NOMO-1 treated with DMSO at 0.1 percent for 48 hours (cell line): ENCODE data around the gene OR7C2.
"Not testable (repeated sequence)": the region's sequence is repeated elsewhere in the genome, so short reads cannot be mapped to it uniquely, and the experiment has no call there.

Source experiments
- DNase-seq: peaks from one replicate; lab custom pipeline; 2025; ENCODE audit not compliant: unreplicated experiment; lab: John Stamatoyannopoulos, UW

OR7C2 gene

DNA sequence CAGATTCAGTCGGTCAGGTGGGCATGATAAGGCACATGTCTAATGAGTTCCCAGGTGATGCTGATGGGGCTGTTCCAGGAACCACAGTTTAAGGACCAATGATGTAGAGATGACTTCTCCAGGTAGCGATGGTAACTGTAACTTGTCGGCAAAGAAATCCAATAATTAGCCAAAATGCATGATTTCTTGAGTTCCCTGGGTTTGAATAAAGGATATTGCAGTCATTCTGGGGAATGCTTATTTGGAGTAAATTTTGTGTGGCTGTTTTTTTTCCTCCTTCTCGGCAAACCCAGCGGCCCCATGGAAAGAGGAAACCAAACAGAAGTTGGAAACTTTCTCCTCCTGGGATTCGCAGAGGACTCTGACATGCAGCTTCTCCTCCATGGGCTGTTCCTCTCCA is at the start of gene OR7C2:
Gene OR7C2, plus strand, starts transcription at position 301 of the 400 bp plus-strand sequence. Its CDS starts 0 bp downstream, at position 301.
- DNase-seq: no peak

DNA sequence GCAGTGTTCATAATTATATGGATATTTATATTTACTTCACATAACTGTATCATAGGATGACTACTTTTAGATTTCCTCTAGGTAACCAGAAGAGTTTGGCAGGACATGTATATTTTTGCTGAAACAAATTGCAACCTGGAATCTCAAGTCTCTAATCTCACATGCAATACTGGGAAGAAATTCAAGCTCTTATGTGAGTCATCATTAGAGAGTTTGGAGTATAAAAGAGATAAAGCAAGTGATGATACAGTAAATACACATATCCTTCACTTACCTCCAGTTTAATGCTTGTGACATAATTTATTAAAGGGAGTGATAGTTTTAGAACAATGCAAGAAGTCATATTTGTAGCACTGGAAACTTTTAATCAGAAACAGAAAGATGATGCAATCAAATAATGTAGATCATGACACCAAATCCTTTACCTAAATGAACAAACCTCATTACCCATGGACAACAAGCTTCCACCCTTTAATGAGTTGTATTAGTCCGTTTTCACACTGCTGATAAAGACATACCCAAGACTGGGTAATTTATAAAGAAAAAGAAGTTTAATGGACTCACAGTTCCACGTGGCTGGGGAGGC is 39.5 kb upstream of the OR7C2 start:
- no peak for DNase-seq

DNA sequence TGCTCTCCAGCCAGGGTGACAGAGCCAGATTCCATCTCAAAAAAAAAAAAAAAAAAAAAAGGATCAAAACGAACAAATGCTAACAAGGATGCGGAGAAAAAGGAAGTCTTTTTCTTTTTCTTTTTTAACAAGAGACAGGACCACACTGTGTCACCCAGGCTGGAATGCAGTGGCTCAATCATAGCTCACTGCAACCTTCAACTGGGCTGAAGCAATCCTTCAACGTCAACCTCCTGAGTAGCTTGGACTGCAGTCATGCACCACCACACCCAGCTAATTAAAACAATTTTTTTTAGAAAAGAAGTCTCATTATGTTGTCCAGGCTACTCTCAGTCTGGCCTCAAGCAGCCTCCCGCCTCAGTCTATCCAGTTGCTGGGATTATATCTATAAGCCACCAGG is 34.6 kb upstream of the OR7C2 start:
- no peak for DNase-seq

- DNase-seq: no peak
Measured at GRCh38 chr19:14915116-14915515, 26.2 kb upstream of the OR7C2 start.

- no peak for DNase-seq
Measured at GRCh38 chr19:14916848-14917247, 24.4 kb upstream of the OR7C2 start.

GRCh38 chr19:14933506-14933905 is 7.8 kb upstream of the OR7C2 start:
- DNase-seq: no peak

DNA sequence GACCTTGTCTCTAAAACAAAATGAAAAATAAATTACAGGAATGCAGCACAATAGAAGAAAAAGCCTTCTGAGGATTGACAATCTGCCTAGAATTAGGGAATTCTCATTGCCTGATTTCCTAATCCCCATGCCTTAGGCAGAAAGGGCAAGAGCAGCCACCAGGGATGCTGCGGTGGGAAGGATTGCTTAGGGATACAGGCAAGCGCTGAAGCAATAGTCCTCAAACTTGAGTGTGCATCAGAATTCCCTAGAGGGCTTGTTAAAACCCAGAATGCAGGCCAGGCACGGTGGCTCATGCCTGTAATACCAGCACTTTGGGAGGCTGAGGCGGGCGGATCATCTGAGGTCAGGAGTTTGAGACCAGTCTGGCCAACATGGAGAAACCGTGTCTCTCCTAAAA is 1.0 kb upstream of the OR7C2 start:
- no peak for DNase-seq

GRCh38 chr19:14943601-14944000 is 2.3 kb downstream of the OR7C2 start:
- DNase-seq: peak; percentile 86

- no peak for DNase-seq
Measured at GRCh38 chr19:14944456-14944855, 3.2 kb downstream of the OR7C2 start.

DNA sequence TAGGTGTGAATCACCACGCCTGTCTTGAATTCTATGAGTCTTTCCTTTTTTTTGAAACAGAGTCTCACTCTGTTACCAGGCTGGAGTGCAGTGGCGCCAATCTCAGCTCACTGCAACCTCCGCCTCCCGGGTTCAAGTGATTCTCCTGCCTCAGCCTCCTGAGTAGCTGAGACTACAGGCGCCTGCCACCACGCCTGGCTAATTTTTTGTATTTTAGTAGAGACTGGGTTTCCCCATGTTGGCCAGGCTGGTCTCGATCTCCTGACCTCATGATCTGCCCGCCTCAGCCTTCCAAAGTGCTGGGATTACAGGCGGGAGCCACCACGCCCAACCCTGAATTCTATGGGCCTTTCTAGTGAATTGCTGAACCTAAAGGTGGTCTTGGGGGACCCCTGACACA is 8.1 kb downstream of the OR7C2 start:
- DNase-seq: not testable (repeated sequence)

GRCh38 chr19:14949876-14950275 is 8.6 kb downstream of the OR7C2 start:
- DNase-seq: no peak

GRCh38 chr19:14950421-14950820 is 9.1 kb downstream of the OR7C2 start:
- DNase-seq: no peak

- no peak for DNase-seq
Measured at GRCh38 chr19:14952767-14953166, 11.5 kb downstream of the OR7C2 start.

GRCh38 chr19:14954071-14954655 is 12.9 kb downstream of the OR7C2 start:
- no peak for DNase-seq

GRCh38 chr19:14957464-14957863 is 16.2 kb downstream of the OR7C2 start:
- DNase-seq: no peak

GRCh38 chr19:14959263-14959662 is 18.0 kb downstream of the OR7C2 start:
- DNase-seq: no peak

DNA sequence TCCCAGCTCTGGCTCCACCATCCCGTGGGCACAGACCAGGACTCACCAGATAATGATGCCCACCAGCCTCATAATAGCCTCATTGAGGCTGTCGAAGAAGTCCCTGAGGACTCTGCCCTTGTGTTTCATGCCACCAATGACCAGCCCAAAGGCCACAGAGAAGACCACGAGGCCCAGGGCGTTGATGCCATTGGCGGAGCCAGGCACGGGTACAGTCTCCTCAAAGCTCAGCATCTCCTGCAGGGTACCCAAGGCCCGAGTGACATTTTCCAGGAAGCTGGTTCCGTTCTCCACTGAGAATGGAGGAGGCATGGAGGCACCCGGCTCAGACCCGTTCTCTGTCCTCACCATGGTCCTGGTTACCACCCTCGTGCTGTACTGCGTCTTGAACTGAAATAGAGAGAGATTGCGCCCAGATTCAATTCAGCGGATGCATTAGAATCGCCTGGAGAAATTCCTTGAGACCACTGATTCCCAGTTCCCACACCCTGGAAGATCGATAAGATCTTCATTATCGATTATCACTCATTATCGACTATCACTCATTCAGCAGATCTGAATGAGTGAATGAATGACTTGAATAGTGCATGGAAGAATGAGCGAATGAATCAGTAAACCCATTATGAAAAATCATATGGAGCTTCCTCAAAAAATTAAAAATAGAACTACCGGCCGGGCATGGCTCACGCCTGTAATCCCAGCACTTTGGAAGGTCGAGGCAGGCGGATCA is 20.8 kb downstream of the OR7C2 start:
- no peak for DNase-seq

GRCh38 chr19:14968247-14968646 is 27.0 kb downstream of the OR7C2 start:
- no peak for DNase-seq

DNA sequence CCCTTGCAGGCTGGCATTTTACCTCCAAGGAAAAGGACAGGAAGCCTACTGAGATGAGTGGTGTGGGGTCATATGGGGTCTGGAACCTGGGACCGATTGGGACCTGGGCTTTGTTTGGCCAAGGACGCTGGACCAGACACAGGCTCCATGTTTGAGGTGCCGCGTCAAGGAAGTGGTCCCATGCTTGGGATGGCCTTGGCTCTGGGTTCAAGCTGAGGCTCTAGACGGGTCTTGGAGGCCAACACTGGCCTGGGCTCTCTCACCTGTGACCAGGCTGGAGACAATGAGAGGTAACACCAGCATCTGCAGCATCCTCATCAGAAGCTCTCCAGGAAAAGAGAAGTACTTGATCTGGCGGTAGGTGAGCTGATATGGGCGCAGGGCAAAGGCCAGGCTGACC is 30.2 kb downstream of the OR7C2 start:
- no peak for DNase-seq

DNA sequence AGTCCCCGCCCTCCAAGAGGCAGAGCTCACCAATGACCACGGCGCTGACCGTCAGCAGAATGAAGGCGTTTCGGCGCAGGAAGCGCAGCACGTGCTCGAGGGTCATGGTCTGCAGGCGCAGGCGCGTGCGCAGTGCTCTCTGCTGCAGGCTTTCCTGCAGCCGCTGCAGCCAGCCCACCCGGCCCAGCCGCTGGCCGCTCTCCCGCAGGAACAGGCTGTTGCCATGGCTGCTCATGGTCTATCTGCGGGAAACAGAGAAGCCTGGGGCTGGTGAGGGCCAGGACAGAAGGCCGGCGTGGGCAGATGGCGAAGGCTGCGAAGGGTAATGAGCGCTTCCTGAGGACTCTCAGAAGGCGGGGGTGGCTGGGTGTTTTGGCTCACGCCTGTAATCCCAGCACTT is 31.4 kb downstream of the OR7C2 start:
- DNase-seq: no peak

DNA sequence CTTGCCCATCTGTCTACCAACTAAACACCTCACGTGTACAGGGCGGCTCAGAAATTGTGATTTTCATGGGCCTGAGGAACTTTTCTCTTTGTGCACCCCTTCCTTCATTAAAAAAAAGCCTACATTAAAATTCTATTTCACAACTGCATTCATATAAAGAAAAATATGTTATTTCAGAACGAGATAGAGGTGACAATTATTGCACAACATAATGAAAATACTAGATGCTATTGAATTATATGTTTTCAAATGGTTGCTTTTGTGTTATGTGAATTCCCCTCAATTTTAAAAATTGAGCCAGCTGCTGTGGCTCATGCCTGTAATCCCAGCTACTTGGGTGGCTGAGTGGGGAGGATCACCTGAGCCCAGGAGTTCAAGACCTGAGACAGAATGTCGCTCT is 33.2 kb downstream of the OR7C2 start:
- no peak for DNase-seq

DNA sequence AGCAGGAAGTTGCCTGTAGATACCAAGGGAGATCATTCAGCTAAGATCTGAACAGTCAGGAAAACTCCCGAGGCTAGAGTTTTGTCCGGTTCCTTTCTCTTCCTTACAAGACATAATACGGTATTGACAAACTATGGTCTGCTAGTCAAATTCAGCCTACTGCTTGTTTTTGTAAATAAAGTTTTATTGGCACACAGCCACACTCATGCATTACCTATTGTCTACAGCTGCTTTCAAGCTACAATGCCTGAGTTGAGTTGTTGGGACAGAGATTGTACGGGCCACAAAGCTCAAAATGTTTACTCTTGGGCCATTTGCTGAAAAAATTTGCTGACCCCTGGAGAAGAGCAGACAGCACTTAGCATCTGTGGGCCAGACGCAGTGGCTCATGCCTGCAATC is 35.8 kb downstream of the OR7C2 start:
- no peak for DNase-seq
